SK-N-MC (cell line): ENCODE measurements around the gene FBLN1.
"Not testable (repeated sequence)": the region's sequence is repeated elsewhere in the genome, so short reads cannot be mapped to it uniquely, and the experiment has no call there.

Experiments used
- DNase-seq: peaks from one replicate; pipeline ENCODE4 v3.0.0-alpha.2; 2011; ENCODE audit warnings: low read depth, low spot score
- H3K27ac ChIP-seq: fragments of 200-600 bp; sonication (generic); 2 replicates; pipeline ENCODE4 v1.5.1; 2016; ENCODE audit warnings: mixed run types
- H3K36me3 ChIP-seq: fragments of 200-600 bp; sonication (generic); 2 replicates; pipeline ENCODE4 v1.6.1; 2017; ENCODE audit warnings: antibody characterized with exemption, low read length, mixed read lengths; ENCODE audit not compliant: insufficient read depth
- H3K4me3 ChIP-seq: fragments of 200-600 bp; sonication (generic); 2 replicates; pipeline ENCODE4 v1.5.1; 2016
- H3K9ac ChIP-seq: fragments of 200-600 bp; sonication (generic); 2 replicates; pipeline ENCODE4 v1.8.0; 2017; ENCODE audit warnings: mixed run types, mixed read lengths; ENCODE audit not compliant: insufficient read length
- H3K9me3 ChIP-seq: fragments of 200-600 bp; sonication (generic); 2 replicates; pipeline ENCODE4 v1.6.1; 2017; ENCODE audit warnings: low read depth, mild to moderate bottlenecking, antibody characterized with exemption, low read length, moderate library complexity, mixed read lengths
- EZH2 ChIP-seq: fragments of 200-600 bp; sonication (generic); IDR thresholded peaks from one replicate; pipeline ENCODE4 v1.6.1; 2017; ENCODE audit warnings: antibody characterized with exemption
- FOXP2 ChIP-seq: optimal IDR thresholded peaks from 2 replicates; pipeline ENCODE3; 2011; ENCODE audit warnings: mild to moderate bottlenecking, moderate library complexity; ENCODE audit not compliant: insufficient read depth; ENCODE audit errors: extremely low read length, control extremely low read depth
- POLR2AphosphoS5 ChIP-seq: IDR thresholded peaks from 2 replicates; pipeline ENCODE4 v1.6.1; 2012; ENCODE audit warnings: mild to moderate bottlenecking, low read depth, low read length, borderline replicate concordance

The FBLN1 gene

GRCh38 chr22:45612940-45613339, 110.3 kb downstream of the FBLN1 start:
- no peak for DNase-seq

GRCh38 chr22:45615364-45615763, 112.7 kb downstream of the FBLN1 start:
- Histone ChIP-seq H3K36me3 (no peaks in the 10 kb centered on the region), H3K4me3 (no peak overlapping the region), H3K9ac (no peak overlapping the region), H3K27ac (no peak overlapping the region), H3K9me3 (no peaks in the 10 kb centered on the region)
- DNase-seq, result no peak
- TF ChIP-seq FOXP2 (no peak), EZH2 (no peak), POLR2AphosphoS5 (no peak)

More at GRCh38 chr22:45612940-45613339, 110.3 kb downstream of the FBLN1 start:
- Histone ChIP-seq H3K27ac (no peak overlapping the region), H3K4me3 (no peak overlapping the region), H3K9ac (no peak overlapping the region), H3K9me3 (no peaks in the 10 kb centered on the region), H3K36me3 (no peaks in the 10 kb centered on the region)
- TF ChIP-seq POLR2AphosphoS5, result no peak
- TF ChIP-seq FOXP2, result no peak

GRCh38 chr22:45616432-45616831, 113.7 kb downstream of the FBLN1 start:
- no peak for DNase-seq
- no peaks in the 10 kb centered on the region for H3K9me3 ChIP-seq
- no peak overlapping the region for H3K4me3 ChIP-seq
- no peak for TF ChIP-seq FOXP2
- no peak overlapping the region for H3K27ac ChIP-seq
- no peaks in the 10 kb centered on the region for H3K36me3 ChIP-seq
- no peak overlapping the region for H3K9ac ChIP-seq

GRCh38 chr22:45617948-45618347, 115.3 kb downstream of the FBLN1 start:
- no peak overlapping the region for H3K9ac ChIP-seq
- no peaks in the 10 kb centered on the region for H3K36me3 ChIP-seq
- DNase-seq, result no peak
- no peaks in the 10 kb centered on the region for H3K9me3 ChIP-seq
- TF ChIP-seq POLR2AphosphoS5 (no peak), FOXP2 (no peak), EZH2 (no peak)
- H3K4me3 ChIP-seq, result no peak overlapping the region
- H3K27ac ChIP-seq, result no peak overlapping the region

GRCh38 chr22:45620706-45621105, 118.0 kb downstream of the FBLN1 start:
- no peak overlapping the region for H3K27ac ChIP-seq
- H3K9me3 ChIP-seq, result no peaks in the 10 kb centered on the region

GRCh38 chr22:45621836-45622600, 119.3 kb downstream of the FBLN1 start:
- Histone ChIP-seq H3K36me3 (no peaks in the 10 kb centered on the region), H3K27ac (no peak overlapping the region), H3K9me3 (no peaks in the 10 kb centered on the region), H3K4me3 (no peak overlapping the region), H3K9ac (no peak overlapping the region)
- no peak for TF ChIP-seq POLR2AphosphoS5
- TF ChIP-seq FOXP2, result no peak
- TF ChIP-seq EZH2, result no peak
- no peak for DNase-seq

More at GRCh38 chr22:45620706-45621105, 118.0 kb downstream of the FBLN1 start:
- no peak overlapping the region for H3K4me3 ChIP-seq
- DNase-seq, result no peak
- no peak for TF ChIP-seq FOXP2
- no peak for TF ChIP-seq POLR2AphosphoS5
- TF ChIP-seq EZH2, result no peak
- no peaks in the 10 kb centered on the region for H3K36me3 ChIP-seq
- H3K9ac ChIP-seq, result no peak overlapping the region

GRCh38 chr22:45623464-45624145, 120.9 kb downstream of the FBLN1 start:
- not testable (repeated sequence) for H3K9me3 ChIP-seq, H3K27ac ChIP-seq, H3K4me3 ChIP-seq, H3K9ac ChIP-seq, H3K36me3 ChIP-seq, DNase-seq

GRCh38 chr22:45626198-45626651, 123.5 kb downstream of the FBLN1 start:
- Histone ChIP-seq H3K9me3 (no peaks in the 10 kb centered on the region), H3K27ac (no peak overlapping the region), H3K36me3 (no peaks in the 10 kb centered on the region), H3K9ac (no peak overlapping the region), H3K4me3 (no peak overlapping the region)
- TF ChIP-seq EZH2, result no peak
- TF ChIP-seq POLR2AphosphoS5, result no peak
- TF ChIP-seq FOXP2, result no peak
- DNase-seq, result no peak
